HuH-7 (cell line): Measurements from ENCODE around the gene LGALS12.
"Not testable (repeated sequence)": the region's sequence is repeated elsewhere in the genome, so short reads cannot be mapped to it uniquely, and the experiment has no call there.

Experiments
- DNase-seq: peaks from one replicate; pipeline ENCODE4 v3.0.0; 2011; ENCODE audit warnings: low spot score

The LGALS12 gene

GRCh38 chr11:63504933-63505586, 824 bp upstream of the LGALS12 start:
- no peak for DNase-seq

- DNase-seq: no peak
Measured at GRCh38 chr11:63506876-63507275, 992 bp downstream of the LGALS12 start.

GRCh38 chr11:63507511-63507910, 1.6 kb downstream of the LGALS12 start:
- no peak for DNase-seq

GRCh38 chr11:63508009-63508408, 2.1 kb downstream of the LGALS12 start:
- DNase-seq: peak; percentile 99

GRCh38 chr11:63508745-63509144, 2.9 kb downstream of the LGALS12 start:
- no peak for DNase-seq

- DNase-seq: no peak
Measured at GRCh38 chr11:63510360-63511047, 4.6 kb downstream of the LGALS12 start.

GRCh38 chr11:63511048-63511748, 5.3 kb downstream of the LGALS12 start:
- no peak for DNase-seq

GRCh38 chr11:63512816-63513215, 6.9 kb downstream of the LGALS12 start:
- DNase-seq: no peak

GRCh38 chr11:63516109-63516508, 10.2 kb downstream of the LGALS12 start:
- no peak for DNase-seq

- DNase-seq: no peak
Measured at GRCh38 chr11:63517156-63517555, 11.3 kb downstream of the LGALS12 start.

- DNase-seq: no peak
Measured at GRCh38 chr11:63518548-63518947, 12.7 kb downstream of the LGALS12 start.

GRCh38 chr11:63520606-63521170, 14.8 kb downstream of the LGALS12 start:
- no peak for DNase-seq

GRCh38 chr11:63521896-63522295, 16.0 kb downstream of the LGALS12 start:
- no peak for DNase-seq

- no peak for DNase-seq
Measured at GRCh38 chr11:63523151-63523550, 17.3 kb downstream of the LGALS12 start.

- no peak for DNase-seq
Measured at GRCh38 chr11:63527667-63528066, 21.8 kb downstream of the LGALS12 start.

GRCh38 chr11:63528156-63528555, 22.3 kb downstream of the LGALS12 start:
- DNase-seq: not testable (repeated sequence)

- DNase-seq: not testable (repeated sequence)
Measured at GRCh38 chr11:63528729-63529278, 22.9 kb downstream of the LGALS12 start.

GRCh38 chr11:63529373-63529772, 23.5 kb downstream of the LGALS12 start:
- DNase-seq: not testable (repeated sequence)

- no peak for DNase-seq
Measured at GRCh38 chr11:63530021-63530420, 24.1 kb downstream of the LGALS12 start.

- not testable (repeated sequence) for DNase-seq
Measured at GRCh38 chr11:63531074-63531792, 25.3 kb downstream of the LGALS12 start.

GRCh38 chr11:63532117-63532516, 26.2 kb downstream of the LGALS12 start:
- DNase-seq: no peak
